HepG2 (cell line): ENCODE results near the gene NAB2. TPM values are rescaled to one million over a fixed set of nuclear protein-coding genes. Genes with fewer than 3 reads are reported as not detected.
A peak's percentile ranks its signal among the peaks of the same experiment; 100 is the strongest.

ENCODE experiments used
- FOXC1 ChIP-seq: sonication (generic); formaldehyde crosslinking; IDR thresholded peaks from 2 replicates; pipeline ENCODE4 v1.8.0; 2022; ENCODE audit warnings: mild to moderate bottlenecking, missing genetic modification reagents, borderline replicate concordance
- KLF15 ChIP-seq: sonication (generic); formaldehyde crosslinking; IDR thresholded peaks from 2 replicates; pipeline ENCODE4 v1.8.1; 2023; ENCODE audit warnings: borderline replicate concordance, mild to moderate bottlenecking, inconsistent platforms, missing genetic modification reagents, mixed read lengths
- PHF8 ChIP-seq: sonication (generic); formaldehyde crosslinking; IDR thresholded peaks from 2 replicates; pipeline ENCODE4 v1.5.0; 2020; ENCODE audit warnings: missing genetic modification reagents
- TARDBP ChIP-seq: sonication (generic); formaldehyde crosslinking; IDR thresholded peaks from 2 replicates; pipeline ENCODE4 v1.8.0; 2022; ENCODE audit warnings: mild to moderate bottlenecking, missing genetic modification reagents
- ZFP82 ChIP-seq: sonication (generic); formaldehyde crosslinking; IDR thresholded peaks from 2 replicates; pipeline ENCODE4 v1.5.1; 2020; ENCODE audit warnings: mild to moderate bottlenecking, missing genetic modification reagents, borderline replicate concordance
- ZNF441 ChIP-seq: sonication (generic); formaldehyde crosslinking; IDR thresholded peaks from 2 replicates; pipeline ENCODE4 v1.7.0; 2021; ENCODE audit warnings: missing genetic modification reagents, borderline replicate concordance
- ZNF557 ChIP-seq: sonication (generic); formaldehyde crosslinking; IDR thresholded peaks from 2 replicates; pipeline ENCODE4 v1.4.0; 2020; ENCODE audit warnings: missing genetic modification reagents
- polyA plus RNA-seq, 8 experiments: library from polyadenylated mRNA; depleted of rRNA in 3 of 8; stranded (reverse) in 7 of 8; unstranded in 1 of 8; fragments of >200 nt; fragmentation: Illumina TruSeq in 4 of 8; extraction: Trizol in 4 of 8; gene quantifications; 2 replicates each; pipeline versions ENCODE4 v1.2.1 to v1.2.3, GENCODE V29; 2011 to 2016; ENCODE audit warnings: low read depth in 4 of 8, missing spikeins in 1 of 8, mixed read lengths in 1 of 8; ENCODE audit not compliant: insufficient read depth in 1 of 8
- total RNA-seq, 5 experiments: library from RNA; depleted of rRNA; stranded (reverse); fragments of >200 nt; fragmentation: Illumina TruSeq; extraction: Trizol; gene quantifications; 2 replicates each; pipeline ENCODE4 v1.2.3, GENCODE V29; 2016; ENCODE audit warnings: low read depth in 1 of 5
- TF ChIP-seq, protein P1 (sequence below): sonication (generic); formaldehyde crosslinking; IDR thresholded peaks from one replicate; pipeline ENCODE4 v1.5.1; 2020; ENCODE audit warnings: mild to moderate bottlenecking, missing genetic modification reagents; ENCODE audit errors: not compliant biosample characterization
- TF ChIP-seq, protein P2 (sequence below): sonication (generic); formaldehyde crosslinking; IDR thresholded peaks from 2 replicates; pipeline ENCODE4 v1.8.1; 2023; ENCODE audit warnings: mild to moderate bottlenecking, inconsistent platforms, moderate library complexity, missing genetic modification reagents, borderline replicate concordance
- TF ChIP-seq, protein P3 (sequence below): sonication (generic); formaldehyde crosslinking; IDR thresholded peaks from 2 replicates; pipeline ENCODE4 v1.4.0; 2020; ENCODE audit warnings: low read depth, missing genetic modification reagents
- TF ChIP-seq, protein P4 (sequence below): sonication (generic); IDR thresholded peaks from 2 replicates; pipeline ENCODE4 v1.6.1; 2016; ENCODE audit warnings: low read depth, borderline replicate concordance
- TF ChIP-seq, protein P5 (sequence below): sonication (generic); formaldehyde crosslinking; IDR thresholded peaks from 2 replicates; pipeline ENCODE4 v1.9.0; 2021; ENCODE audit warnings: missing genetic modification reagents, borderline replicate concordance

Gene NAB2
- total and polyA plus RNA-seq, 2 of the 13 experiments (the other 11 are each of a cell fraction or from before 2014, with no cell fraction given): 11.7 to 12.9 TPM

DNA sequence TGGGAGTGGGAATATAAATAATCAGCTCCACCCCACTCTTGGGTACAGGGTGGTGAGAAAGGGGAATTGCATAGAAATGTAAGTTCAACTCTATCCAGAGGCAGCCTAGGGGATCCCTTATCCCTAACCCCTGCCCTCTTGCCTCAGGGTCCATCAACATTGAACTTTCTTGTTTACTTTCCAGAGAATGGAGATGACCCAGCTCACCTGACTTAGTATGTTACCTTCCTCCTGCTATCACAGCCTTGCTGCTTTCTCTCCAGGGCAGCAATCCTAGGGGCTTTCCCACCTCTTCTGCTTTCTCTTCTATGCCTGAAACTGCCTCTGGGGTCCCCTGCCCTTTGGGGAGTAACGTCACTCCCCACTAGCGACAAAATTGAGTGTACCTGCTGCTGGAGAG lies 42.0 kb downstream of the NAB2 start (continued):
- TF ChIP-seq, protein P1, sequence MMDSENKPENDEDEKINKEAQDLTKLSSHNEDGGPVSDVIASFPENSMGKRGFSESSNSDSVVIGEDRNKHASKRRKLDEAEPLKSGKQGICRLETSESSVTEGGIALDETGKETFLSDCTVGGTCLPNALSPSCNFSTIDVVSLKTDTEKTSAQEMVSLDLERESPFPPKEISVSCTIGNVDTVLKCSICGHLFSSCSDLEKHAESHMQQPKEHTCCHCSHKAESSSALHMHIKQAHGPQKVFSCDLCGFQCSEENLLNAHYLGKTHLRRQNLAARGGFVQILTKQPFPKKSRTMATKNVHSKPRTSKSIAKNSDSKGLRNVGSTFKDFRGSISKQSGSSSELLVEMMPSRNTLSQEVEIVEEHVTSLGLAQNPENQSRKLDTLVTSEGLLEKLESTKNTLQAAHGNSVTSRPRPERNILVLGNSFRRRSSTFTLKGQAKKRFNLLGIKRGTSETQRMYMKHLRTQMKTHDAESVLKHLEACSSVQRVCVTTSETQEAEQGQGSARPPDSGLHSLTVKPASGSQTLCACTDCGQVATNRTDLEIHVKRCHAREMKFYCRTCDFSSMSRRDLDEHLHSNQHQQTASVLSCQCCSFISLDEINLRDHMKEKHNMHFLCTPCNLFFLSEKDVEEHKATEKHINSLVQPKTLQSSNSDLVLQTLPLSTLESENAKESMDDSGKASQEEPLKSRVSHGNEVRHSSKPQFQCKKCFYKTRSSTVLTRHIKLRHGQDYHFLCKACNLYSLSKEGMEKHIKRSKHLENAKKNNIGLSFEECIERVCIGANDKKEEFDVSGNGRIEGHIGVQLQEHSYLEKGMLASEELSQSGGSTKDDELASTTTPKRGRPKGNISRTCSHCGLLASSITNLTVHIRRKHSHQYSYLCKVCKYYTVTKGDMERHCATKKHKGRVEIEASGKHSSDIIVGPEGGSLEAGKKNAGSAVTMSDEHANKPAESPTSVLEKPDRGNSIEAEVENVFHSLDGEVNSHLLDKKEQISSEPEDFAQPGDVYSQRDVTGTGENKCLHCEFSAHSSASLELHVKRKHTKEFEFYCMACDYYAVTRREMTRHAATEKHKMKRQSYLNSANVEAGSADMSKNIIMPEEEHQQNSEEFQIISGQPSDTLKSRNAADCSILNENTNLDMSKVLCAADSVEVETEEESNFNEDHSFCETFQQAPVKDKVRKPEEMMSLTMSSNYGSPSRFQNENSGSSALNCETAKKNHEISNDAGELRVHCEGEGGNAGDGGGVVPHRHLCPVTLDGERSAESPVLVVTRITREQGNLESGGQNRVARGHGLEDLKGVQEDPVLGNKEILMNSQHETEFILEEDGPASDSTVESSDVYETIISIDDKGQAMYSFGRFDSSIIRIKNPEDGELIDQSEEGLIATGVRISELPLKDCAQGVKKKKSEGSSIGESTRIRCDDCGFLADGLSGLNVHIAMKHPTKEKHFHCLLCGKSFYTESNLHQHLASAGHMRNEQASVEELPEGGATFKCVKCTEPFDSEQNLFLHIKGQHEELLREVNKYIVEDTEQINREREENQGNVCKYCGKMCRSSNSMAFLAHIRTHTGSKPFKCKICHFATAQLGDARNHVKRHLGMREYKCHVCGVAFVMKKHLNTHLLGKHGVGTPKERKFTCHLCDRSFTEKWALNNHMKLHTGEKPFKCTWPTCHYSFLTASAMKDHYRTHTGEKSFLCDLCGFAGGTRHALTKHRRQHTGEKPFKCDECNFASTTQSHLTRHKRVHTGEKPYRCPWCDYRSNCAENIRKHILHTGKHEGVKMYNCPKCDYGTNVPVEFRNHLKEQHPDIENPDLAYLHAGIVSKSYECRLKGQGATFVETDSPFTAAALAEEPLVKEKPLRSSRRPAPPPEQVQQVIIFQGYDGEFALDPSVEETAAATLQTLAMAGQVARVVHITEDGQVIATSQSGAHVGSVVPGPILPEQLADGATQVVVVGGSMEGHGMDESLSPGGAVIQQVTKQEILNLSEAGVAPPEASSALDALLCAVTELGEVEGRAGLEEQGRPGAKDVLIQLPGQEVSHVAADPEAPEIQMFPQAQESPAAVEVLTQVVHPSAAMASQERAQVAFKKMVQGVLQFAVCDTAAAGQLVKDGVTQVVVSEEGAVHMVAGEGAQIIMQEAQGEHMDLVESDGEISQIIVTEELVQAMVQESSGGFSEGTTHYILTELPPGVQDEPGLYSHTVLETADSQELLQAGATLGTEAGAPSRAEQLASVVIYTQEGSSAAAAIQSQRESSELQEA (CRISPR knock-in tag): no peak
- TF ChIP-seq, protein P2, sequence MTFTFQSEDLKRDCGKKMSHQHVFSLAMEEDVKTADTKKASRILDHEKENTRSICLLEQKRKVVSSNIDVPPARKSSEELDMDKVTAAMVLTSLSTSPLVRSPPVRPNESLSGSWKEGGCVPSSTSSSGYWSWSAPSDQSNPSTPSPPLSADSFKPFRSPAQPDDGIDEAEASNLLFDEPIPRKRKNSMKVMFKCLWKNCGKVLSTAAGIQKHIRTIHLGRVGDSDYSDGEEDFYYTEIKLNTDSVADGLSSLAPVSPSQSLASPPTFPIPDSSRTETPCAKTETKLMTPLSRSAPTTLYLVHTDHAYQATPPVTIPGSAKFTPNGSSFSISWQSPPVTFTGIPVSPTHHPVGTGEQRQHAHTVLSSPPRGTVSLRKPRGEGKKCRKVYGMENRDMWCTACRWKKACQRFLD (CRISPR knock-in tag): no peak
- TF ChIP-seq, protein P3, sequence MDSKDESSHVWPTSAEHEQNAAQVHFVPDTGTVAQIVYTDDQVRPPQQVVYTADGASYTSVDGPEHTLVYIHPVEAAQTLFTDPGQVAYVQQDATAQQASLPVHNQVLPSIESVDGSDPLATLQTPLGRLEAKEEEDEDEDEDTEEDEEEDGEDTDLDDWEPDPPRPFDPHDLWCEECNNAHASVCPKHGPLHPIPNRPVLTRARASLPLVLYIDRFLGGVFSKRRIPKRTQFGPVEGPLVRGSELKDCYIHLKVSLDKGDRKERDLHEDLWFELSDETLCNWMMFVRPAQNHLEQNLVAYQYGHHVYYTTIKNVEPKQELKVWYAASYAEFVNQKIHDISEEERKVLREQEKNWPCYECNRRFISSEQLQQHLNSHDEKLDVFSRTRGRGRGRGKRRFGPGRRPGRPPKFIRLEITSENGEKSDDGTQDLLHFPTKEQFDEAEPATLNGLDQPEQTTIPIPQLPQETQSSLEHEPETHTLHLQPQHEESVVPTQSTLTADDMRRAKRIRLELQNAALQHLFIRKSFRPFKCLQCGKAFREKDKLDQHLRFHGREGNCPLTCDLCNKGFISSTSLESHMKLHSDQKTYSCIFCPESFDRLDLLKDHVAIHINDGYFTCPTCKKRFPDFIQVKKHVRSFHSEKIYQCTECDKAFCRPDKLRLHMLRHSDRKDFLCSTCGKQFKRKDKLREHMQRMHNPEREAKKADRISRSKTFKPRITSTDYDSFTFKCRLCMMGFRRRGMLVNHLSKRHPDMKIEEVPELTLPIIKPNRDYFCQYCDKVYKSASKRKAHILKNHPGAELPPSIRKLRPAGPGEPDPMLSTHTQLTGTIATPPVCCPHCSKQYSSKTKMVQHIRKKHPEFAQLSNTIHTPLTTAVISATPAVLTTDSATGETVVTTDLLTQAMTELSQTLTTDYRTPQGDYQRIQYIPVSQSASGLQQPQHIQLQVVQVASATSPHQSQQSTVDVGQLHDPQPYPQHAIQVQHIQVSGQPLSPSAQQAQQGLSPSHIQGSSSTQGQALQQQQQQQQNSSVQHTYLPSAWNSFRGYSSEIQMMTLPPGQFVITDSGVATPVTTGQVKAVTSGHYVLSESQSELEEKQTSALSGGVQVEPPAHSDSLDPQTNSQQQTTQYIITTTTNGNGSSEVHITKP: no peak
- TF ChIP-seq KLF15 (CRISPR knock-in tag) (no peak), ZFP82 (CRISPR knock-in tag) (no peak), ZNF441 (CRISPR knock-in tag) (no peak), FOXC1 (no peak), PHF8 (CRISPR knock-in tag) (no peak), TARDBP (CRISPR knock-in tag) (no peak), ZNF557 (CRISPR knock-in tag) (no peak)
- TF ChIP-seq, protein P4, sequence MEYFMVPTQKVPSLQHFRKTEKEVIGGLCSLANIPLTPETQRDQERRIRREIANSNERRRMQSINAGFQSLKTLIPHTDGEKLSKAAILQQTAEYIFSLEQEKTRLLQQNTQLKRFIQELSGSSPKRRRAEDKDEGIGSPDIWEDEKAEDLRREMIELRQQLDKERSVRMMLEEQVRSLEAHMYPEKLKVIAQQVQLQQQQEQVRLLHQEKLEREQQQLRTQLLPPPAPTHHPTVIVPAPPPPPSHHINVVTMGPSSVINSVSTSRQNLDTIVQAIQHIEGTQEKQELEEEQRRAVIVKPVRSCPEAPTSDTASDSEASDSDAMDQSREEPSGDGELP: peak; percentile 74; the same call in 1 of the 2 replicates
- TF ChIP-seq, protein P5, sequence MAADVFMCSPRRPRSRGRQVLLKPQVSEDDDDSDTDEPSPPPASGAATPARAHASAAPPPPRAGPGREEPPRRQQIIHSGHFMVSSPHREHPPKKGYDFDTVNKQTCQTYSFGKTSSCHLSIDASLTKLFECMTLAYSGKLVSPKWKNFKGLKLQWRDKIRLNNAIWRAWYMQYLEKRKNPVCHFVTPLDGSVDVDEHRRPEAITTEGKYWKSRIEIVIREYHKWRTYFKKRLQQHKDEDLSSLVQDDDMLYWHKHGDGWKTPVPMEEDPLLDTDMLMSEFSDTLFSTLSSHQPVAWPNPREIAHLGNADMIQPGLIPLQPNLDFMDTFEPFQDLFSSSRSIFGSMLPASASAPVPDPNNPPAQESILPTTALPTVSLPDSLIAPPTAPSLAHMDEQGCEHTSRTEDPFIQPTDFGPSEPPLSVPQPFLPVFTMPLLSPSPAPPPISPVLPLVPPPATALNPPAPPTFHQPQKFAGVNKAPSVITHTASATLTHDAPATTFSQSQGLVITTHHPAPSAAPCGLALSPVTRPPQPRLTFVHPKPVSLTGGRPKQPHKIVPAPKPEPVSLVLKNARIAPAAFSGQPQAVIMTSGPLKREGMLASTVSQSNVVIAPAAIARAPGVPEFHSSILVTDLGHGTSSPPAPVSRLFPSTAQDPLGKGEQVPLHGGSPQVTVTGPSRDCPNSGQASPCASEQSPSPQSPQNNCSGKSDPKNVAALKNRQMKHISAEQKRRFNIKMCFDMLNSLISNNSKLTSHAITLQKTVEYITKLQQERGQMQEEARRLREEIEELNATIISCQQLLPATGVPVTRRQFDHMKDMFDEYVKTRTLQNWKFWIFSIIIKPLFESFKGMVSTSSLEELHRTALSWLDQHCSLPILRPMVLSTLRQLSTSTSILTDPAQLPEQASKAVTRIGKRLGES (CRISPR knock-in tag): no peak
